GM19035 (cell line): Measurements from ENCODE around the gene GPR89B.
"Not testable (repeated sequence)": the region's sequence is repeated elsewhere in the genome, so short reads cannot be mapped to it uniquely, and the experiment has no call there.

Source experiments
- ATAC-seq: cut with Tn5 transposase; IDR thresholded peaks from one replicate; pipeline ENCODE4 v1.9.1; 2021; ENCODE audit not compliant: unreplicated experiment

Gene GPR89B

DNA sequence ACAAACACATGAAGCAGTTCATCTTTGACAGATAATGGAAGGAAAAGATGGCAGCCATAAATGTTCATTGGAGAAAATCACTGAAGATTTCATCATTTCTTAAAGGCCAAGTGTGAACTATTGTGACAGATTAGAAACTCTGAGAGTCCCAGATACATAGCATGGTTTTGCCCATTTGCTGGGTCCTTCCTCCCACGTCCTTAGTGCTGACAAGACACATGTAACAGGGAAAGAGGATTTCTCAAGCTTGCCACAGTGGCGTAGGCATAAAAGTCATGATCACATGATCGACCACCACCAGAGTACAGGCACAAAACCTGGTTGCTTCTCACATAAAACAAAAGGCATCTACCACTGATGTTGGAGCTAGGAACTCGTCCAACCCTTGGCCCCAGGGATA lies 98.8 kb downstream of the GPR89B start:
- ATAC-seq = not testable (repeated sequence)

DNA sequence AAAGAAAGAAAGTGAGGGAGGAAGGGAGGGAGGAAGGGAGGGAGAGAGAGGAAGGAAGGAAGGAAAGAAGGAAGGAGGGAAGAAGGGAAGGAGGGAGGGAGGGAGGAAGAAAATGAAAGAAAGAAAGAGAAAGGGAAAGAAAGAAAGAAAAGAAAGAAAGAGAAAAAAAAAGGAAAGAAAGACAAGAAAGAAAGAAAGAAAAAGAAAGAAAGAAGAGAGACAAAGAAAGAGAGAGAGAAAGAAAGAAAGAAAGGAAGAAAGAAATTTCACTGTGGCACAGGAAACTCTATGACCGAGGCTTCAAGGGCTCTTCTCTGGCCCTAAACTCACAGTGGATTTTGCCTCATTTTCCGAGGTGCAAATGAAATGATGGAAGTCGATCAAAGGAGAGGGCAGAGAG lies 104.0 kb downstream of the GPR89B start:
- not testable (repeated sequence) for ATAC-seq

DNA sequence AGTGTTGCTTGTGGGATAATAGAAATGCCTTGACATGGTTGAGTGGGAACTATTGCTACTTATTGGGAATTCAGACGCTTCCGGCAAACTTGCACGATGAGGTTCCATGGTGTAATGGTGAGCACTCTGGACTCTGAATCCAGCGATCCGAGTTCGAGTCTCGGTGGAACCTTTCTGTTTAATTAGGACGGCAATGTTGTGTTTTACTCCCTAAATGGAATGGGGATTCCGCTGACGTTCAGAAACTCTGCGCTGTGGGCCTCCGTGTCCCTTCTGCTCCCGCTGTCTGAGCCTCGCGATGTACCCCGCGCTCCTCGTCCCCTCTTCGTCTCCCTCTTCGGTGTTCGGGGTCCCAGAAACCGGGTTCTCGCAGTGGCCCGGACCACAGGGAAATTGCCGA lies 104.5 kb downstream of the GPR89B start:
- not testable (repeated sequence) for ATAC-seq

DNA sequence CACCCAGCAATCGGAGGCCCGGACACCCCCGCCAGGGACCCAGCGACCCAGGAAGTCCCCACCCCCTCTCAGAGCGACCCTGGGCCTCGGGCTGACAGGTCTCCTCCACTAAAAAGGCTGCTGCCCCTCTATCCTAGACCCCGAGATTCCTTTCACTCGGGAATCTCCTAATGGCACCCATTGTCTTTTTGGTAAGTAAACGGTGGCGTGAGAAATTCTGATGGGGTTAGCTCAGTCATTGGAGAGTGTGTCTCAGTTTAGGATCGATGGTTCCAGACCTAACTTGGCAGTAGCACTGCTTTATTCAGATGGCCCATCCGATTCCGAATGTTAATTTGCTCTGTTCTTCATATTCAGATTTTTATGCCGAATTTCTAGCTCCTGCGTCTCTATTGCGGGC lies 104.9 kb downstream of the GPR89B start:
- not testable (repeated sequence) for ATAC-seq

- peak; percentile 0 for ATAC-seq
These were observed 109.7 kb downstream of the GPR89B start for GRCh38 chr1:148037850-148038461.

- peak; percentile 78 for ATAC-seq
These were observed 110.5 kb downstream of the GPR89B start for GRCh38 chr1:148038462-148039333.
